Daoy (cell line): ENCODE data around the gene ADGRV1. TPM values are rescaled to one million over a fixed set of nuclear protein-coding genes. Genes with fewer than 3 reads are reported as not detected.
A peak's percentile ranks its signal among the peaks of the same experiment; 100 is the strongest.
"Not testable (repeated sequence)": the region's sequence is repeated elsewhere in the genome, so short reads cannot be mapped to it uniquely, and the experiment has no call there.

Experiments used
- DNase-seq: peaks from one replicate; pipeline ENCODE4 v3.0.0-alpha.2; 2015; ENCODE audit warnings: low read depth
- total RNA-seq: library from RNA; depleted of rRNA; stranded (reverse); fragments of >200 nt; shearing (Covaris generic); gene quantifications from 2 replicates; pipeline ENCODE4 v1.2.3, GENCODE V29; 2014

ADGRV1 gene
- total RNA-seq, 1 experiment from 2014 or later = 10.6 TPM

DNA sequence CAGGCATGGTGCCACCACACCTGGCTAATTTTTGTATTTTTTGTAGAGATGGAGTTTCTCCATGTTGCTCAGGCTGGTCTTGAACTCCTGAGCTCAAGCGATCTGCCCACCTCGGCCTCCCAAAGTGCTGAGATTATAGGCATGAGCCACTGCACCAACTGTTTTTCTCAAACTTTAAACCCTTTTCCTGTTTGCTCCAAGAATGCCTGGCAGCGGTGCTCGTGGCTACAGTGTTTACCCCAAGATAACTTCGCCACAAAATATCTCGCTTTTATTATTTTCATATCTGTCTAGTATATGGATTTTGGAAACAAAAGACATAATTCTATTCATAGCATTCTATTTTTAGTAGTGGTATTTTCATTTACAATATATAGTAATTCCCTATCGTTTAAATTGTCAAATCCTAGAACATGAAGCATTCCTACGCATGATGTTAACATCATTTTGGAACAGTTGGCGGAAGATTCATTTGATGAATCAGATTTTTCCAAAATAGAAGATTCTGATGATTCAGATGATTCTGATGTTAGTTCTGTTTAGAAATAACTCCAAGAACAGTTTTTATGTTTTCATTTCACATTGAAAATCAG is 504.6 kb downstream of the ADGRV1 start:
- DNase-seq = not testable (repeated sequence)

DNA sequence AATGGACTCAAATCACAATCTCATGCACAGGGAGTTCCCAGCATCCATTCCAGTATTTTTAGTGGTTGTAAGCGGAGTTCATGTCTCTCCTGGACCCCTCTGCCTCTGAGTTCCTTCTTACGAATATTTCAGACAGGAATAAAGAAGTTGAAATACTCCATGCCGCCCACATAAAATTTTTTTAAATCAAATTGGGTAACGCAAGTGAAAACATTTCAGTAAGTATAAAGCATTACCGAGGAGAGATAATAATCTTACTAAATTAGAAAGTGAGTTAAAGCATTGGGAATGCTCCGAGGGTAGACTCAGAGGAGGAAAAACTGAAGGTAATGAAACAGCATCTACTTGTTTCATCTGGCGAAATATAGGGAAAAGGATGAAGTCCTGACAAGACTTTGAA is 506.9 kb downstream of the ADGRV1 start:
- no peak for DNase-seq

DNA sequence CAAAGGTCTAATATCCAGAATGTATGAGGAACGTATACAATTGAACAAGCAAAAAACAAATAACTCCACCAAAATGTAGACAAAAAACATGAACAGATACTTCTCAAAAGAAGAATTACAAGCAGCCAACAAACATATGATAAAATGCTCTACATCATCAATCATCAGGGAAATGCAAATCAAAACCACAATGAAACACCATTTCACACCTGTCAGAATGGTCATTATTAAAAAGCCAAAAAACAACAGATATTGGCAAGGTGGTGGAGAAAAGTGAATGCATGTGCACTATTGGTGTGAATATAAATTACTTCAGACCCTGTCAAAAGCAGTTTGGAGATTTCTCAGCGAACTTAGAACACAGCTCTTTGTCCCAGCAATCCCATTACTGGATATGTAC is 510.8 kb downstream of the ADGRV1 start:
- no peak for DNase-seq

DNA sequence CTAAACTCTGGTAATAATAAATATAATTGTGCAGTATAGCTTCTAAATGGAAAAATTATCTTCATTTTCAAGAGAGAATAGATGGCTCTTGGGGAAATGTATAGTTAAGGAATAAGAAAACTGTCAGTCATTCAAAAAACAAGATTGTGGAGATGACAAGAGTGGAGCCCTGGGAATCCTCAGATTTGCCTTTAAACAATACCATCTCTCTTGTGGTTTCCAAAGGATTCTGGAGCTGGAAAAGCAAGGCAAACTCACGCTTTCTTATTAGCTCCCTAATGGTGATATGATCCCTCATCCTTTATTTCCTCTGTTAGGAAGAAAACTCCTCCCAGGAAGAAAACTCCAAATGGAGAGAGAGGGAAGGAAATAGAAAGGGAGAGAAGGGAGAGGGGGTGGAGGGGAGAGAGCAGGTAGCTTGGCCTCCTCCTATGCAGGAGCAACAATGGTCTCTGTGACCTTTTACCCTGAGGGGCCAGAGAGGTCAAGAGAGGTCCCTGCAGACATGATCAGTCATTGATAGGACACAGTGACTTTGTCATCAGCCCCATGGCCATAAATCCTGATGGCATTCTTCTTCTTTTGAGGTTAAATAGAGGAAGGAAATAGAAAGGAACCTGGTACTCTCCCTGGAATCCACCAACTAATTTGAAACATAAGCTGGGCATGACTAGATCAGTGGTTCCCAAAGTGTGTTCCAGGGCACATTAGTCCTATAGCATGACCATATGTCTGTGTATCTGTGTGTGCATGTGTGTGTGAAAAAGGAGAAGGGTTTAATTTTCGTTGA is 512.4 kb downstream of the ADGRV1 start:
- no peak for DNase-seq

GRCh38 chr5:91072881-91073280 is 514.3 kb downstream of the ADGRV1 start:
- no peak for DNase-seq

DNA sequence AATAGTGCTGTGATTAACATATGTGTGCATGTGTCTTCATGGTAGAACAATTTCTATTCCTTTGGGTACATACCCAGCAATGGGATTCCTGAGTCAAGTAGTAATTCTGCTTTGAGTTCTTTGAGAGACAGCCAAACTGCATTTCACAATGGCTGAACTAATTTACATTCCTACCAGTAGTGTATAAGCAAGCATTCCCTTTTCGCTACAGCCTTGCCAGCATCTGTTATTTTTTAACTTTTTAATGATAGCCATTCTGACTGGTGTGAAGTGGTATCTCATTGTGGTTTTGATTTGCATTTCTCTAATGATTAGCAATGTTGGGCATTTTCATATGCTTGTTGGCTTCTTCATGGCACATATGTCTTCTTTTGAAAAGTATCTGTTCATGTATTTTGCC is 516.0 kb downstream of the ADGRV1 start:
- no peak for DNase-seq

DNA sequence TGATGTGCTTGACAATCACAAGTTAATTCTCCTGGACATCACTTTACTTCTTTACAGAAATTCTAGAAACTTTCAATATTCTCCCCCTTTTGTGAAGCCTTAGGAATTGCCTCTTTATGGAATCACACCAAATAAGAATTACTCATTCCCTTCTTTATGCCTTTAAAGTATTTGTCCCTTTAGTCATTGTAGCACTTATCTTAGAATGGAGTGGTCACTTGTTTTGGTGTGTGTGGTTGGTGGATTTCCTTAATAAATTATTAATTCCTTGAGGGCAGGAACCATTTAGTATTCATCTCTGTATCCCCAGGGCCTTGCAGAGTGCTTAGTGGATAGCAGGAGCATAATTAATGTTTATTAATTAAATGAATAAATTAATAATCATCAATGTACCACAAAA is 517.5 kb downstream of the ADGRV1 start:
- no peak for DNase-seq

DNA sequence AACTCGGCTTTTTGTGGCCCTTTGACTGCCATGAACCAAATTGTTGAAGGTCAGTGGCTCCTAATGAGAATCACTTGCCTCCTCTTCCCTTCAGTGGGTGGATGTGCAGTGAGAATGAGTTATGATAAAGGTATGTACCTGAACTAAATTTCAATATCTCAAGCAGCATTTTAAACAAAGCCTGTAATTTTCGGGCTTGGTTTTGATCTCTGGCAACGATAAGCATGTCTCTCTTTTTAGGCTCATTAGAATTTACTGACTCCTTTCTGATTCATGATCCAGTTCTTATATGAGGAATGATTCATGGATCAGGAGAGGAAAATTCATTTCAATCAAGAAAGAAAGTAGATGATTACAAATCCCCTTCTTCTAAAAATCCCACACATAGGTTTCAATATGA is 519.0 kb downstream of the ADGRV1 start:
- DNase-seq = no peak

GRCh38 chr5:91079037-91079436 is 520.4 kb downstream of the ADGRV1 start:
- DNase-seq = peak; percentile 63

DNA sequence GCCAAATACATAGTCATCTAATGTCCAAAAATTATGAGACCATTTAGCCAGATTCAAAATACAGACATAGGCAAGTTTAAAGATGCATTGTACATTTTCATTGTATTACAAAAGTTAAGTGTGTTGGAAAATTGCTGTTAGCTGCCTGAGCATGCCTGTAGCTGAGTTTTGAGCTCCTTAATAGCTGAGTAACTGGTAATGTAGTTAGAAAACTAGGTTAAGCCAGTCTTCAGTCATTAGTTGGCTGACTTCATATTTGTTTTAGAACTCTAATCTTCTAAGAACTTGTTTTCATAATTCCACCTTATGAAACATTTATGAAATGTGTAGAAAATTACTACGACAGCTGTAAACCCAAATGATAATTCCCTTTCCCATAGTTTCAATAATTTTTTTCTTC is 531.2 kb downstream of the ADGRV1 start:
- no peak for DNase-seq

DNA sequence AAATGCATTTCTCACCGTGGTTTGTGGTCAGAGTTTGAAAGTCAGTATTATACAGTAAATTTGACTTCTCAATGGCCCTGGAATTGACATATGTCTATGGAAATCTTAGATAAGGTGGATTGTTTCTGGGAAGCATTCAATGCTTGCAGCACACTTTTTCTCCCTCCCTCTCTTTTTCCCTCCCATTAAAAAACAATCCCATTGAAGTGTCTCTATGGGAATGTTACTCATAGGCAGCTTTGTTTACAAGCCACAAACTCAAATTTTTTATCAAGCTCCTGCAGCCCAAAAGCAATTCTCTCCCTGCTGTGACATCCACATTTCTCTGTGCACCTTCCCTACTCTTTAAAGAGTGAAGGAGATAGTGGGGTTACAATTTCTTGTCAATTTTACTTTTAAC is 532.4 kb downstream of the ADGRV1 start:
- DNase-seq = no peak

DNA sequence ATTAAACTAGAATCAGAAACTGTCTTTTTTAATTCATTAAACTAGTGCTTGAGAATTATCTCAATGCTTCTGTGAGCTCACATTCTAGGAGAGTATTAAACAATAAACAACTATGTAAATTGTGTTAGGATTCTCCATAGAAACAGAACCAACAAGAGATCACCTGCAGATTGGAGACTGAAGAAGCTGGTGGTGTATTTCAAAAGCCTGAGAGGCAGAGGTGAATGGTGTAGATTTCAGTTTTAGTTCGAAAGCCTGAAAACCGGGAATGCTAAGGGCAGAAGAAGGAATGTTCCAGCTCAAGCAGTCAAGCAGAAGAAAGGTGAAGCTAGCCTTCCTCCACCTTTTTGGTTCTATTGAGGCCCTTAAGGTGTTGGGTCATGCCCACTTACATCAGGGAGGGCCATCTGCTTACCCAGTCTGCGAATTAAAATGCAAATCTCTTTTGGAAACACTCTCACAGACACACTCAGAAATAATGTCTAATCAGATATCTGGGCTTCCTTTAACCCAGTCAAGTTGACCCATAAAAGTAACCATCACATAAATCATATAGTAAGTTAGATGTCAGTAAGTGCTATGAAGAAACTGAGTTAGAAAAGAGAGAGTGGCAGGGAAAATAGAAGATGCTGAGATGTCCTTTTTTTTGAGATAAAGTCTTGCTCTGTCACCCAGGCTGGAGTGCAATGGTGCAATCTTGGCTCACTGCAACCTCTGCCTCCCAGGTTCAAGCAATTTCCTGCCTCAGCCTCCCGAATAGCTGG is 533.1 kb downstream of the ADGRV1 start:
- DNase-seq = no peak

DNA sequence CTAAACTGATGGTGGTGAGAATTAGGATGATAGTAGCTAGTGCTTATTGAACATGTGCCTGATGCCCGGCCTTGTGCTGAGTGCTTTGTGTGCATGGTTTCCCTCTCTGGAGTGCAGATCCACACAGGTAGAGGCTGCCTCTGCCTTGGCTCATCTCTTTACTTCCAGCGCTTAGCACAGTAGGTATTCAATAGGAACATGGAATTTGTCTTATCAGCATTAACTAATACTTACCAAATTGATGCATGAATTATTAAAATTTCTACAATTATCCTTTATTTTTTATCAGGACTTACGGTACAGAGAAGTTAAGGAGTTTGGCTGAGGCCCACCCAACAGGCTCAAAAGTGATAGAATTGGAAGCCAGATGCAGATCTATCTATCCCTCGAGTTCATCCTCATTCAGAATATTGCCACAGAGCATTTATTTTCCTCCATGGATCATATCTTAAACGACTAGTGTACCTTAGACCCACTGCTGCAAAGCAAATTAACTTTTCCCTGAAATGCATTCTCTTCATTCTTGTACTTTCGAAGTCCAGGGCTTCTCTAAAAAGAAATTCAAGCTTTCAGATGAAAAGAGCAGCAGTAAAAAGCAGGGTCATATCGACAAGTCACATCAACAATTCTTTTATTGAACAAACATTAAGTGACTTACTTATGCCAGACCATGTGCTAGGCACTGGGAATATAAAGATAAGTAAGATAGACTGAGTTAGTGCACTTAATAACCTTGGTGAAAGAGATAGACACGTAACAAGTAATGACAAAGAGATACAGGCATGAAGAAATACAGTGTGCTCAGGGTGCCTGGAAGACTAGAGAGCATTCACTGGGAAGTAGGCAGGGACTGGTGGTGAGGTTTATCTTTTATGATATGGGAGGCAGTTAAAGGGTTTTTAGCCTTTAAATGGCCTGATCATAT is 534.5 kb downstream of the ADGRV1 start:
- DNase-seq = no peak

GRCh38 chr5:91095313-91095712 is 536.7 kb downstream of the ADGRV1 start:
- DNase-seq = no peak

DNA sequence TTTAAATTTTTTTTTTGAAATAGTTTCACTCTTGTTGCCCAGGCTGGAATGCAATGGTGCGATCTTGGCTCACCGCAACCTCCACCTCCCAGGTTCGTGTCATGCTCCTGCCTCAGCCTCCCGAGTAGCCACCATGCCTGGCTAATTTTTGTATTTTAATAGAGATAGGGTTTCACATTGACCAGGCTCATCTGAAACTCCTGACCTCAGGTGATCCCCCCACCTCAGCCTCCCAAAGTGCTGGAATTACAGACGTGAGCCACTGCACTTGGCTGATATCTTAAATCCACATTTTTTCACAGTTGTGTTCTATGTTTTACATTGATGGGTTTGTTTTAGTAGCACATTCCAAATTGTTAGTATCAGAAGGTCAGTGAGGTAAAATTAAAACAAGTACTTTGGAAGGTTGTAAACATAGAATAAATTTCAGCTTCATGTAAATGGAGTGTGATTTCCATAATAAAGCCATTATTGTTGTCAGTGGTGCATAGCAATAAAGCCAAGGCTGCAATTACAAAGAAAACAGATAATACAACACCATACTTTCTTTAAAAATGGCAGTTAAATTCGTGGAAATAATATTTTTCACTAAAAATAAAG is 537.3 kb downstream of the ADGRV1 start:
- DNase-seq = no peak

DNA sequence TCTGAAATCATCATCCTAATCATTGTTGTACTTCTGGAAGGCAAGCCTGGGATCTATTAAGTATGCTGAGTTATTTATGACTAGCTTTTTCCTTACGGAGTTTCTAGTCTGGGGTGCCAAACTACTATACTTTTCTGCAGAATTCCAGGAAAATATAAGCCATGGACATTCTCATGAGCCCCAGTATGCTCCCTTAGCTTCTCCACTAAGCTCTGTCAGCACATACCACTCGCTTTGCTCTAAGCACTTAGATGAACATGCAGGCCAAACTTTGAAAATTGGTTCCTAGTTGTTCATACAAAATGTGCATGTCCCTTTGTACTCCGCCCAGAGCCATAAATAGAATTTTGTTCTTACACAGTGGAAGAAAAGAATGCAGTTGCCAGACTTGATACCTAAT is 539.9 kb downstream of the ADGRV1 start:
- no peak for DNase-seq

GRCh38 chr5:91101600-91102379 is 543.2 kb downstream of the ADGRV1 start:
- peak; percentile 72 for DNase-seq

GRCh38 chr5:91103353-91104061 is 544.9 kb downstream of the ADGRV1 start:
- DNase-seq = no peak

GRCh38 chr5:91104062-91104448 is 545.5 kb downstream of the ADGRV1 start:
- DNase-seq = no peak
